ENCODE measurements around the gene FBLN7.

The FBLN7 gene

DNA sequence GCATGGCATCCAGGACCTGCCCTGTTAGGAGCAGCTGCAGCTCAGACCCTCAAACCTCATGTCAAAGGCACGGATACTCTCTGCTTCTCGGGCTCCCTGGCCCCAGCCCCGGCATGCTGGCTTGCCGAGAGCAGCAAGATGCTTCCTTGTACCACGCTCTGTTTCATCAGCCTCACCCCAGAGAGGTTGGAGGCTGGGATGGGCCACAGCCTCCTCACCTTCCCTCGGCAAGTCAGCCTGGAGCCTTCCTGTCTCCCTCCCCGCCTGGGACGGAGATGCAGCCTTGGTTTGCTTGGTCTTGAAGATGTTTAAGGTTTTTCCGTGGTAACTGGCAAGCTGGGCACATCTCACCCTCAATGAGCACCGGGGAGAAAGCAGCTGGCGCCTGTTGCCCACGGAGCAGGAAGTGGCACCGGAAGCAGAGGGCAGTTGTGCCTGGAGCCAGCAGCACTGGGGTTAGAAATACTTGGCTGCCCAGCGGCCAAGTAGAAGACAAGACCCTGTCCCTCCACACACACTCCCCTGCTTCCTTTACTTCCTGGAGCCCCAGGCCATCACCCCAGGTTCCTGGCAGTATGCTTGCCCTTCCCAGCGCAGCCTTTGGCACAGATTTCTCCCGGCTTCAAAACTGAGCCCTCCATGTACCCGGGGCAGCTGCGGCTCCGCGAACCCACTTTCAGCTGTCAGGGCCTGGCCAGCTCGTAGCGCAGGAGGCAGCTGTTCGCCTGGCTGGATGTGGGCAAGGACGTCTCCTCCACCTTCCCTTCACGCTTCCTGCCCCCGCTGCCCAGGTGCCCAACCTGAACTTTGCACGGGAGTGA lies 17.4 kb downstream of the FBLN7 start:
- no peak overlapping the region for H3K4me3 ChIP-seq
- TF ChIP-seq, protein P1, sequence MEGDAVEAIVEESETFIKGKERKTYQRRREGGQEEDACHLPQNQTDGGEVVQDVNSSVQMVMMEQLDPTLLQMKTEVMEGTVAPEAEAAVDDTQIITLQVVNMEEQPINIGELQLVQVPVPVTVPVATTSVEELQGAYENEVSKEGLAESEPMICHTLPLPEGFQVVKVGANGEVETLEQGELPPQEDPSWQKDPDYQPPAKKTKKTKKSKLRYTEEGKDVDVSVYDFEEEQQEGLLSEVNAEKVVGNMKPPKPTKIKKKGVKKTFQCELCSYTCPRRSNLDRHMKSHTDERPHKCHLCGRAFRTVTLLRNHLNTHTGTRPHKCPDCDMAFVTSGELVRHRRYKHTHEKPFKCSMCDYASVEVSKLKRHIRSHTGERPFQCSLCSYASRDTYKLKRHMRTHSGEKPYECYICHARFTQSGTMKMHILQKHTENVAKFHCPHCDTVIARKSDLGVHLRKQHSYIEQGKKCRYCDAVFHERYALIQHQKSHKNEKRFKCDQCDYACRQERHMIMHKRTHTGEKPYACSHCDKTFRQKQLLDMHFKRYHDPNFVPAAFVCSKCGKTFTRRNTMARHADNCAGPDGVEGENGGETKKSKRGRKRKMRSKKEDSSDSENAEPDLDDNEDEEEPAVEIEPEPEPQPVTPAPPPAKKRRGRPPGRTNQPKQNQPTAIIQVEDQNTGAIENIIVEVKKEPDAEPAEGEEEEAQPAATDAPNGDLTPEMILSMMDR (IDR thresholded peaks at IDR 0.05) = no peak
- intact Hi-C loops (cut with DNase I; ENCODE audit: low total_unique reads) = no loop called here
- peak in 1 of 2 donors; percentile 52 for DNase-seq
- H3K27me3 ChIP-seq = no peaks in the 10 kb centered on the region
- H3K36me3 ChIP-seq = no peaks in the 10 kb centered on the region
- peaks cover 0 to 2% (median 0%) of the 10 kb centered on the region in 4 donors for H3K4me1 ChIP-seq
- H3K27ac ChIP-seq = no peak overlapping the region
- H3K9me3 ChIP-seq = no peaks in the 10 kb centered on the region

- Histone ChIP-seq H3K27ac (no peak overlapping the region), H3K36me3 (no peaks in the 10 kb centered on the region), H3K4me1 (no peaks in the 10 kb centered on the region), H3K4me3 (no peak overlapping the region), H3K27me3 (no peaks in the 10 kb centered on the region), H3K9me3 (no peaks in the 10 kb centered on the region)
- DNase-seq = peak in 1 of 2 donors; percentile 53
- intact Hi-C loops (cut with DNase I; ENCODE audit: low total_unique reads) = no loop called here
- TF ChIP-seq, protein P1 (IDR thresholded peaks at IDR 0.05) = no peak
These were observed 18.2 kb downstream of the FBLN7 start for GRCh38 chr2:112156152-112156986.

DNA sequence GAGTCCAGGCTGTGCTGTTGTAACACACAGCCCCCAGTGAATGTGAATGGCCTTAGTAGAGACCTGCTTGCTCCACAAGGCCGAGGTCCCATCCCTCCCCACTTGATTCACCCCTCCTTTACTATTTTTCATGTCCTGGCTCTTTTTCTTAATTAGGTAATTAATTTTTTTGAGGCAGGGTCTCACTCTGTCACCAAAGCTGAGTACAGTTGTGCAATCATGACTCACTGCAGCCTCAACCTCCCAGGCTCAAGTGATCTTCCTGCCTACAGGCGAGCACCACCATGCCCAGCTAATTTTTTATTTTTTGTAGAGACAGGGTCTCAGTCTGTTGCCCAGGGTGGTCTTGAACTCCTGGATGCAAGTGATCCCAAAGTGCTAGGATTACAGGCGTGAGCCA lies 19.3 kb downstream of the FBLN7 start:
- intact Hi-C loops (cut with DNase I; ENCODE audit: low total_unique reads) = no loop called here
- Histone ChIP-seq H3K4me1 (no peaks in the 10 kb centered on the region), H3K36me3 (no peaks in the 10 kb centered on the region), H3K4me3 (no peak overlapping the region), H3K27me3 (no peaks in the 10 kb centered on the region), H3K27ac (no peak overlapping the region), H3K9me3 (no peaks in the 10 kb centered on the region)
- no peak for DNase-seq
- TF ChIP-seq, protein P1 (IDR thresholded peaks at IDR 0.05) = no peak

GRCh38 chr2:112159454-112159921 lies 21.3 kb downstream of the FBLN7 start:
- H3K4me1 ChIP-seq = no peaks in the 10 kb centered on the region
- no peak overlapping the region for H3K27ac ChIP-seq
- TF ChIP-seq, protein P1 (IDR thresholded peaks at IDR 0.05) = no peak
- H3K36me3 ChIP-seq = no peaks in the 10 kb centered on the region
- intact Hi-C loops (cut with DNase I; ENCODE audit: low total_unique reads) = no loop called here
- peak in 1 of 2 donors; percentile 60 for DNase-seq
- no peaks in the 10 kb centered on the region for H3K27me3 ChIP-seq
- no peak overlapping the region for H3K4me3 ChIP-seq
- no peaks in the 10 kb centered on the region for H3K9me3 ChIP-seq

DNA sequence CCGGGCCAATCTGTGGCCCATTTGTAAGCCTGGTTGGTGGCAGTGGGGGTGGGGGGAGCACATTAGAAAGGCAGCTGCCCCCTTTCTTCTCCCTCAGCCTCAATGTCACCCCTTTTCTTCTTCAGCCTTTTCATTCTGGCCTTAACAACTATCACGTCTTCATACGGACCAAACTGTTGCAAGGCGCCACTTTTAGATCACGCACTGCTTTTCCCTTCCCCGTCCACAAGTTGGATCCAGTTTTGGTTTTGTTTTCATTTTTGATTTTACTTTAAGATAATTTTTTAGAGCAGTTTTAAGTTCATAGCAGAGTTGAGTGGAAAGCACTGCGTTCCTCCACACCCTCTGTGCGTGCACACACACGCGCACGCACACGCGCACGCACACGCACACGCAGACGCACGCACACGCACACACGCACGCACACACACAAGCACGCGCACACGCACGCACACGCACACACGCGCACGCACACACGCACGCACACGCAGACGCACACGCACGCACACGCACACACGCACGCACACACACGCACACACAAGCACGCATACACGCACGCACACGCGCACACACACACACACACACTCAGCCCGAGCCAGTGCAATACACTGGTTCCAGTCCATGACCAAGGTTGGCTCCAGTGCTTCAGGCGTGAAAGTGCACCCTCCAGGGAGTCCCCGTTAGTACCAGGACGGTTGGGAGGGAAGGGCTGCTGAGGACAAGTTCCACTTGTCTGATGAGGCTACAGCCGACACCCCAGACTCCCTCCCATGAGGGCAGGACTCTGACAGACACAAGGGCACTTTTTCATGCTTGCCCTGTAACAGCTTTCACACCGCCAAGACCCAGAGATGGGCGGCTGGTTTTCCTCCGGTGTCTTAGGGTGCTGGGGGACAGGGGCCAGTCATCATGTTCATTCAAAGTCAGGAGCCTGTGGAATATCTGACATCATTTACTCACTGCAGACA lies 22.4 kb downstream of the FBLN7 start:
- Histone ChIP-seq H3K27me3 (no peaks in the 10 kb centered on the region), H3K4me3 (no peak overlapping the region), H3K4me1 (no peaks in the 10 kb centered on the region), H3K9me3 (no peaks in the 10 kb centered on the region), H3K36me3 (no peaks in the 10 kb centered on the region), H3K27ac (no peak overlapping the region)
- TF ChIP-seq, protein P1 (IDR thresholded peaks at IDR 0.05) = no peak
- intact Hi-C loops (cut with DNase I; ENCODE audit: low total_unique reads) = no loop called here
- DNase-seq = peak in 1 of 2 donors; percentile 41
